Thymus (tissue), 11 donors: ENCODE data around the gene ABCA9. TPM values are rescaled to one million over a fixed set of nuclear protein-coding genes. Genes with fewer than 3 reads are reported as not detected.

Source experiments
- DNase-seq, 9 donors: peaks; one replicate each; pipeline ENCODE4 v3.0.0-alpha.2; 2013; ENCODE audit warnings: low spot score in 9 of 9, low read depth in 6 of 9, missing footprints in 1 of 9
- H3K27ac ChIP-seq, 2 donors: one replicate each; pipeline ENCODE4 v1.5.1; 2013; ENCODE audit warnings: control low read depth in 1 of 2, low read depth in 1 of 2, low read length in 1 of 2, mild to moderate bottlenecking in 1 of 2, moderate library complexity in 1 of 2
- H3K27me3 ChIP-seq, 2 donors: one replicate each; pipeline ENCODE4 v1.5.1; 2013; ENCODE audit warnings: low read length in 1 of 2; ENCODE audit not compliant: control insufficient read depth in 2 of 2, insufficient read depth in 1 of 2
- H3K36me3 ChIP-seq, 2 donors: one replicate each; pipeline ENCODE4 v1.5.1; 2013; ENCODE audit warnings: low read length in 1 of 2, mild to moderate bottlenecking in 1 of 2, moderate library complexity in 1 of 2; ENCODE audit not compliant: control insufficient read depth in 2 of 2, insufficient read depth in 2 of 2
- H3K4me1 ChIP-seq, 2 donors: one replicate each; pipeline ENCODE4 v1.5.1; 2013; ENCODE audit warnings: low read length in 2 of 2; ENCODE audit not compliant: control insufficient read depth in 2 of 2, insufficient read depth in 2 of 2
- H3K4me3 ChIP-seq, 2 donors: one replicate each; pipeline ENCODE4 v1.5.1; 2013; ENCODE audit warnings: low read length in 2 of 2, control low read depth in 1 of 2, mild to moderate bottlenecking in 1 of 2
- H3K9me3 ChIP-seq, 2 donors: one replicate each; pipeline ENCODE4 v1.5.1; 2013; ENCODE audit warnings: low read length in 1 of 2, mild to moderate bottlenecking in 1 of 2; ENCODE audit not compliant: control insufficient read depth in 2 of 2, insufficient read depth in 1 of 2
- WGBS: extraction: QIAGEN DNeasy Blood & Tissue Kit; methylation state at CpG from one replicate; pipeline ENCODE4 v1.1.7; 2013; 5-methylcytosine and 5-hydroxymethylcytosine counted together
- polyA plus RNA-seq: library from polyadenylated mRNA; stranded (reverse); fragments of 200-250 nt; gene quantifications from one replicate; pipeline ENCODE4 v1.2.3, GENCODE V29; 2013
- total RNA-seq: library from RNA; stranded (reverse); fragments of 120-200 nt; gene quantifications from one replicate; pipeline ENCODE4 v1.2.4, GENCODE V29; 2013
- donor health status: healthy.

The ABCA9 gene
- total and polyA plus RNA-seq, 2 donors, result 1.1 to 2.8 TPM

GRCh38 chr17:69047368-69048263, 13.1 kb downstream of the ABCA9 start:
- Histone ChIP-seq H3K4me1 (no peaks in the 10 kb centered on the region), H3K4me3 (no peak overlapping the region), H3K27me3 (no peaks in the 10 kb centered on the region), H3K27ac (no peak overlapping the region), H3K36me3 (no peaks in the 10 kb centered on the region), H3K9me3 (no peaks in the 10 kb centered on the region)
- DNase-seq, result no peak
- WGBS, result 61% methylated on average over 3 of the region's 3 CpGs

GRCh38 chr17:69046121-69046807, 14.5 kb downstream of the ABCA9 start:
- Histone ChIP-seq H3K27ac (no peak overlapping the region), H3K36me3 (no peaks in the 10 kb centered on the region), H3K27me3 (no peaks in the 10 kb centered on the region), H3K9me3 (no peaks in the 10 kb centered on the region), H3K4me1 (no peaks in the 10 kb centered on the region), H3K4me3 (no peak overlapping the region)
- WGBS, result 97% methylated on average over 4 of the region's 4 CpGs
- no peak for DNase-seq

- H3K27me3 ChIP-seq, result no peaks in the 10 kb centered on the region
- no peak for DNase-seq
- no peaks in the 10 kb centered on the region for H3K9me3 ChIP-seq
- no peaks in the 10 kb centered on the region for H3K36me3 ChIP-seq
- no peak overlapping the region for H3K27ac ChIP-seq
- 99% methylated on average over 2 of the region's 2 CpGs for WGBS
- no peaks in the 10 kb centered on the region for H3K4me1 ChIP-seq
- H3K4me3 ChIP-seq, result no peak overlapping the region
Observed at GRCh38 chr17:69045646-69046045, 15.1 kb downstream of the ABCA9 start.

- H3K4me3 ChIP-seq, result no peak overlapping the region
- WGBS, result over 99% methylated on average over 2 of the region's 2 CpGs
- no peak overlapping the region for H3K27ac ChIP-seq
- no peaks in the 10 kb centered on the region for H3K36me3 ChIP-seq
- no peak for DNase-seq
- H3K9me3 ChIP-seq, result no peaks in the 10 kb centered on the region
- H3K4me1 ChIP-seq, result no peaks in the 10 kb centered on the region
- H3K27me3 ChIP-seq, result no peaks in the 10 kb centered on the region
Observed at GRCh38 chr17:69044371-69044770, 16.4 kb downstream of the ABCA9 start.

GRCh38 chr17:69043098-69043734, 17.5 kb downstream of the ABCA9 start:
- H3K27ac ChIP-seq, result no peak overlapping the region
- no peak for DNase-seq
- H3K4me3 ChIP-seq, result no peak overlapping the region
- H3K36me3 ChIP-seq, result no peaks in the 10 kb centered on the region
- no peaks in the 10 kb centered on the region for H3K4me1 ChIP-seq
- no peaks in the 10 kb centered on the region for H3K9me3 ChIP-seq
- no peaks in the 10 kb centered on the region for H3K27me3 ChIP-seq
- 88% methylated on average over 6 of the region's 6 CpGs for WGBS

- WGBS, result 95% methylated on average over 5 of the region's 5 CpGs
- DNase-seq, result no peak
- Histone ChIP-seq H3K9me3 (no peaks in the 10 kb centered on the region), H3K4me3 (no peak overlapping the region), H3K27ac (no peak overlapping the region), H3K36me3 (no peaks in the 10 kb centered on the region), H3K4me1 (no peaks in the 10 kb centered on the region), H3K27me3 (no peaks in the 10 kb centered on the region)
Observed at GRCh38 chr17:69042308-69042707, 18.4 kb downstream of the ABCA9 start.

- Histone ChIP-seq H3K9me3 (no peaks in the 10 kb centered on the region), H3K4me3 (no peak overlapping the region), H3K27ac (no peak overlapping the region), H3K36me3 (no peaks in the 10 kb centered on the region), H3K4me1 (no peaks in the 10 kb centered on the region), H3K27me3 (no peaks in the 10 kb centered on the region)
- 97% methylated on average over 3 of the region's 3 CpGs for WGBS
- DNase-seq, result no peak
Observed at GRCh38 chr17:69031839-69032238, 28.9 kb downstream of the ABCA9 start.

- H3K4me3 ChIP-seq, result no peak overlapping the region
- DNase-seq, result no peak
- H3K27me3 ChIP-seq, result no peaks in the 10 kb centered on the region
- H3K36me3 ChIP-seq, result no peaks in the 10 kb centered on the region
- H3K4me1 ChIP-seq, result no peaks in the 10 kb centered on the region
- WGBS, result 95% methylated on average over 1 of the region's 1 CpG
- H3K9me3 ChIP-seq, result no peaks in the 10 kb centered on the region
- H3K27ac ChIP-seq, result no peak overlapping the region
Observed at GRCh38 chr17:69030169-69030568, 30.6 kb downstream of the ABCA9 start.

GRCh38 chr17:69018687-69019086, 42.0 kb downstream of the ABCA9 start:
- Histone ChIP-seq H3K4me3 (no peak overlapping the region), H3K36me3 (no peaks in the 10 kb centered on the region), H3K9me3 (no peaks in the 10 kb centered on the region), H3K27ac (no peak overlapping the region), H3K4me1 (no peaks in the 10 kb centered on the region), H3K27me3 (no peaks in the 10 kb centered on the region)
- WGBS, result 93% methylated on average over 1 of the region's 1 CpG
- no peak for DNase-seq
